Activated naive CD4-positive, alpha-beta T cell treated with anti-CD3 and anti-CD28 coated beads, Interleukin-2, amount 50 U/mL, for 72 hours (primary cell): ENCODE data around the gene PTPRM. TPM values are rescaled to one million over a fixed set of nuclear protein-coding genes. Genes with fewer than 3 reads are reported as not detected.

ENCODE experiments used
- ATAC-seq, 2 donors: fragments of 150-1000 bp; cut with Tn5 transposase; 2 replicates each; pipeline ENCODE4 v1.10.0; 2021; ENCODE audit warnings: mild to moderate bottlenecking in 2 of 2, moderate library complexity in 2 of 2
- DNase-seq, 2 donors: peaks; one replicate each; pipeline ENCODE4 v3.0.0; 2021 to 2022; ENCODE audit warnings: low spot score in 2 of 2
- H3K27ac Mint-ChIP-seq, 2 donors: one replicate each; pipeline ENCODE4 v1.8.0; 2022; ENCODE audit warnings: mild to moderate bottlenecking in 2 of 2, mixed read lengths in 2 of 2
- H3K36me3 Mint-ChIP-seq, 2 donors: one replicate each; pipeline ENCODE4 v1.8.0; 2022; ENCODE audit warnings: mixed read lengths in 2 of 2
- H3K9me3 Mint-ChIP-seq, 2 donors: one replicate each; pipeline ENCODE4 v1.8.0; 2022; ENCODE audit warnings: mixed read lengths in 2 of 2
- total RNA-seq, 2 donors: library from RNA; stranded (reverse); gene quantifications; one replicate each; pipeline ENCODE4 v1.2.3, GENCODE V29; 2022

PTPRM gene
- total RNA-seq, 2 donors from 2014 or later = 1.7 to 2.8 TPM

DNA sequence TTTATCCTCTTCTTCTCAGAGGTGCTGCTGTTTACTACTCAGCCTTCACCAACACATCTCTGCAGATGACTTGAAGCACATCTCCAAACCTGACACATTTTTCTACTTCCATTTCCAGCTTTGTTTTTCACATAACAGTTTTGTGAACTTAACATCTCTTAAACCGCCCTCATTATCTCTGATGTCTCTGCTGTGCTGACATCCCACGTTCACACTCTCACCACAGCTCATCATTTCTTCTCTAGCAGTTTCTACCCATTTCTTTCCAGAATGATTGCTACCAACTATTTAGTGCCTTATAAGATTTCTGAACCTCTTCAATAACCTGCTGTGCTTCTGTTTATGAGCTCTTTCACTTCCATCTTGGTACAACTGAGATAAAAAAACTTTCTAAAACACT, 238.0 kb downstream of the PTPRM start:
- H3K27ac Mint-ChIP-seq = no peak overlapping the region

DNA sequence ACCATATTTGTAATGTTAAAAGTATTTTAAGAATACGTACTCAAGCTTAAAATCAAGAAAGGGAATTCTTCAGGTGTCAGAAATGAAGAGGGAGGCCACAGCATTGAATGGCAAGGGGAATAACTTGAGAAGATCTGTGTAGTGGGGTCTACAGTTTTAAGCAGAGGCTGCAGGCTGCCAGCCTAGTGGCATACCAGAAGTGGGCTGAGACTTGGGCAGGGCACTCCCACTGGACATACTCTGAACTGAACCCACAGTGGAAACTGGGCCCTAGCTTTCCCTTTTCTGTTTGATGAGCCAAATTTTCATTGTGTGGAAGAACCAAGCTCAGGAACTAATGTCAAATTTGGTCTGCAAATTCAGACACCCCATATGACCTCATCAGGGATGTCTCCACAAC, 238.8 kb downstream of the PTPRM start:
- H3K36me3 Mint-ChIP-seq = peaks cover 0 to 4% of the 10 kb centered on the region in 2 donors
- peaks cover 0 to 9% of the 10 kb centered on the region in 2 donors for H3K9me3 Mint-ChIP-seq
- no peak for ATAC-seq
- DNase-seq = no peak
- no peak overlapping the region for H3K27ac Mint-ChIP-seq

More for the DNA sequence above, 238.0 kb downstream of the PTPRM start:
- Mint-ChIP-seq H3K36me3 (peaks cover 0 to 4% of the 10 kb centered on the region in 2 donors), H3K9me3 (peaks cover 0 to 9% of the 10 kb centered on the region in 2 donors)
- ATAC-seq = no peak
- no peak for DNase-seq

DNA sequence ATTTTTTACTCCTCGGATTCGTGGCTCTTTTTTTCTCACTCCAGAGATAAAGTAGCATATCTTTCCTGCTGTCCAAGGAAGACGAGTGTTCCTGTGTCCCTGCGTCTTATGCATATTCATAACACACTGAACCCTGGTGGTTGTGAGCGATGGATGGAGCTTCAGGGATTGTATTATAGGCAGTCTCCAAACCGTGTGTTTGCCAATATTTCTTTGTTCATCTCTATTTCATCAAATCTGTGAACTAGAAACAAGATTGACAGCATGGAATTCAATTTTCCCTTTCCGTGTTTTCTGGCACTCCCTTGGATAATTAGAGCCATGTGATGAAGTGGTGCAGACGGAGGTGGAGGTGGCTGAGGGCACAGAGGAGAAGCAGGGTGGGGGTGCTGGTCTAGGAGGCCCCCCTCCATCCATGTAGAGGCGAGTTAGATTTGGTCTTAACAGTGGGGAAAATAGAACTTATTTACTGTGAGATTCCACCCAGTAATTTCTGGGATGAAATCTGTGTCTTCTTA, 240.9 kb downstream of the PTPRM start:
- ATAC-seq (no peak), DNase-seq (no peak)
- H3K36me3 Mint-ChIP-seq = peaks cover 0 to 4% of the 10 kb centered on the region in 2 donors
- H3K27ac Mint-ChIP-seq = no peak overlapping the region
- H3K9me3 Mint-ChIP-seq = peaks cover 0 to 9% of the 10 kb centered on the region in 2 donors

DNA sequence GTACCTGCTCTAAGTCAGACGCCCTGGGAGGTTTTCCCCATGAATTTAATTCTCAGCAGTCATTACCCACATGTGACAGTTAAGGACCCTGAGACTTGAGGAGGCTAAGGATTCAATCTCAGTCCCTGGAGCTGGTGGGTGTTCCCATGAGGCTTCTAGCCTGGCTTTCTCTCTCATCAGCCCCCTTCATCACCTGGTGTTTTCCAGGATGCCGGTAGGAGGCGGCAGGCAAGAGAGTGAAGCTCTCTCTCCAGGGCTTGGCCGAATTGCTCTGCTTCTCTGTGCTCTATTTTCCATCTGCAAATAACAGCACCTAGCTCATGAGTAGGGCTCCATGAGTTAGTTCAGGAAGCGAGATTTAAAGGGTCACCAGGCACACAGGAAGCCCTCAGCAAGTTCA, 241.9 kb downstream of the PTPRM start:
- peaks cover 4 to 12% of the 10 kb centered on the region in 2 donors for H3K9me3 Mint-ChIP-seq
- no peak for ATAC-seq
- H3K36me3 Mint-ChIP-seq = peaks cover 0 to 6% of the 10 kb centered on the region in 2 donors
- no peak overlapping the region for H3K27ac Mint-ChIP-seq
- no peak for DNase-seq

DNA sequence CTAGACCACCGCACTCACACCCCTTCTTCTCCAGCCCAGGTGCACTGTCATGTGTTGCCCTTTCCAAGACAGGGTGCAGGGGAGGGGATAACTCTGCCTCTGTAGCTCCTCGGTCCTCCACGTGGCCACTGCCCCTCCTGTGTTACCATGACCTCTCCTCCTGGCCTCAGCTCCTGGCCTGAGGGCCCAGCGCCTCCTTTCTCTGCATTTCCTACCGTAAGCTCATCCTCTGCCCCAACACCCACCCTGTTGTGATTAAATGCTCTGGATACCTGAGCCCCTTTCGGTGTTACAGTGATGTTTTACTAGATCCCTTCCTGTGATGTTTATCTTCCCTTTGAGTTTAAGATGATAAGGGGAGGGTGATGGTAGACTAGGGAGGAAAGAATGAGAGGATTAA, 242.3 kb downstream of the PTPRM start:
- peaks cover 6 to 14% of the 10 kb centered on the region in 2 donors for H3K9me3 Mint-ChIP-seq

DNA sequence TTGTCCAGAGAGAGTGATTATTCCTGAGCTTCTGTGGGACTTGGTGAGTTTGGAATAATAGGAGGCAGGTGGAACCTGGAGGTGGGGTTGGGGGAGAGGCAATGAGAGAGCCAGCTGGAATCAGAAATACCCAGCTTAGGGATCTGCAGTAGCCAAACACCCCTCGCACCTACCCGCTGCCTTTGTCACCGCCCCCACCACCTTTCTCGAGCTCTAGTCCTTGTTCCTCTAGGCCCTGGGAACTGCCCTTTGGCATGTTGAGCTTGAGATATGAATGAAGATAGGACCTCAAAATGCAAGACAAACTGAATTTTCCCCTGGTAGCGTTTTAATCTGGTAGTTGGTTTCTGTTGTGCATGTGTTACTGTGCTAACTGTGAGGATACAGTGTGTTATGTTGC, 242.9 kb downstream of the PTPRM start:
- DNase-seq (no peak), ATAC-seq (no peak)
- Mint-ChIP-seq H3K9me3 (peaks cover 12 to 19% of the 10 kb centered on the region in 2 donors), H3K27ac (no peak overlapping the region), H3K36me3 (peaks cover 3 to 10% of the 10 kb centered on the region in 2 donors)

More for the DNA sequence above, 242.3 kb downstream of the PTPRM start:
- Mint-ChIP-seq H3K36me3 (peaks cover 0 to 8% of the 10 kb centered on the region in 2 donors), H3K27ac (no peak overlapping the region)
- DNase-seq = no peak
- ATAC-seq = no peak

- Mint-ChIP-seq H3K36me3 (peaks cover 6 to 14% of the 10 kb centered on the region in 2 donors), H3K27ac (no peak overlapping the region), H3K9me3 (peaks cover 18 to 24% of the 10 kb centered on the region in 2 donors)
- ATAC-seq = no peak
- DNase-seq = no peak
These were observed 245.4 kb downstream of the PTPRM start for GRCh38 chr18:7812431-7813063.

- DNase-seq (no peak), ATAC-seq (no peak)
These were observed 246.0 kb downstream of the PTPRM start for GRCh38 chr18:7813131-7813530.

DNA sequence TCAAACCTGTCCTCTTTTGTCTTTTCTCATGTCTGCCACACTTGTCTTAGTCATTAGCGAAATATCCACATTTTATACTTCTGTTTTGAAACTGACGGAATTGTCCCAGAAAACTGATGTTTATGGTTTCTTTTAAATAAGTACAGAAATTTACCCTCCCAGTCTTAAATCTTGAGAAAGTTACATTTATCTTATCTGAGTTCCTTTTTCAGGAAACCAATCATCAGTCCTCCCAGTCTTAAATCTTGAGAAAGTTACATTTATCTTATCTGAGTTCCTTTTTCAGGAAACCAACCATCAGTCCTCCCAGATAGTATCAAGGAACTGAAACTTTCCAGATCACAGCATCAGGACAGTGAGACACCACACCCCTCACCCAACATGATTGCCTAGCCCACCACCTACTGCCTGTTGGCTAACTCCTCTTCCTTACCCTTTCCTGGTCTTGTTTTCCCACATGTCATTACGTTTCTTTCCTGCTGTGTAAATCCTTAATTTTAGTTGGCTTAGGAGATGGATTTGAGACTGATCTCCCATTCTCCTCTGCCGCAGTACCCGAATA, 247.7 kb downstream of the PTPRM start:
- H3K36me3 Mint-ChIP-seq = peaks cover 6 to 10% of the 10 kb centered on the region in 2 donors
- DNase-seq (no peak), ATAC-seq (no peak)
- peaks cover 14 to 28% of the 10 kb centered on the region in 2 donors for H3K9me3 Mint-ChIP-seq
- no peak overlapping the region for H3K27ac Mint-ChIP-seq

More at GRCh38 chr18:7813131-7813530, 246.0 kb downstream of the PTPRM start:
- no peak overlapping the region for H3K27ac Mint-ChIP-seq
- peaks cover 6 to 14% of the 10 kb centered on the region in 2 donors for H3K36me3 Mint-ChIP-seq
- peaks cover 18 to 24% of the 10 kb centered on the region in 2 donors for H3K9me3 Mint-ChIP-seq

- no peak for ATAC-seq
- H3K27ac Mint-ChIP-seq = no peak overlapping the region
- DNase-seq = no peak
- peaks cover 14 to 28% of the 10 kb centered on the region in 2 donors for H3K9me3 Mint-ChIP-seq
- peaks cover 6 to 10% of the 10 kb centered on the region in 2 donors for H3K36me3 Mint-ChIP-seq
These were observed 248.7 kb downstream of the PTPRM start for GRCh38 chr18:7815787-7816186.

DNA sequence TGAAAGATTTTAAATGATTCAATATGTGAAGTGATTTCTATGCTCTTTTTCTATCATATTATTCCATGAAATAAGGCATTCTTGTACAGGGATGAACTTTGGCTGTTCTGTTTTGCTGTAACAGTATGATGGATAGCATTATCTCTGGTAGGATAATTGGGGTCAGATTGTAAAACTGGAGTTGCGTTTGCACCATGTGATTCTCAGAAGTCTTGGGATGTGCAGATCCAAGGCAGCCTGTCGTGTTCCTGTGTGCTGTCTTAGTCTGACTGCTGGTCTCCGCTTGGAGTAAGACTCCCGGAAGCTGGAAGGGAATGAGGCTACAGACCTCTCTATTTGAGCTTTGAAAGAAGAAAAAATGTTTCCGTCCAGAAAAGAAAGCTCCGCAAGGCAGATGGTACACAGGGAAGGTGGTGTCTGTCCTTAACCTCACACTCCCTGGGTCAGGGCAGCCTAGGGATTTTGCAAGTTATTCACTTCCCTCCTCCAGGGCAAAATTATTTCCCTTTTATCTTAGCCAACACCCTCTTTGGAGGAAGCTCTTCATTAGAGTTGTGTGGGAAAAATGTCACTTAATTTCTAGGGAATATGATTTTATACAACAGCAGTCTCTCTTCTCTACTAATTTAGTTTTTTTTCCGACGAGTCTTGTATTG, 250.6 kb downstream of the PTPRM start:
- Mint-ChIP-seq H3K27ac (no peak overlapping the region), H3K36me3 (peaks cover 6 to 10% of the 10 kb centered on the region in 2 donors), H3K9me3 (peaks cover 14 to 28% of the 10 kb centered on the region in 2 donors)
- no peak for ATAC-seq
- DNase-seq = no peak

GRCh38 chr18:7821784-7822183, 254.7 kb downstream of the PTPRM start:
- DNase-seq (no peak), ATAC-seq (no peak)
- Mint-ChIP-seq H3K9me3 (peaks cover 4 to 10% of the 10 kb centered on the region in 2 donors), H3K36me3 (no peaks in the 10 kb centered on the region), H3K27ac (no peak overlapping the region)

GRCh38 chr18:7822435-7823331, 255.6 kb downstream of the PTPRM start:
- Mint-ChIP-seq H3K27ac (no peak overlapping the region), H3K9me3 (peaks cover 4 to 10% of the 10 kb centered on the region in 2 donors), H3K36me3 (no peaks in the 10 kb centered on the region)
- no peak for DNase-seq
- no peak for ATAC-seq

GRCh38 chr18:7824970-7825369, 257.9 kb downstream of the PTPRM start:
- Mint-ChIP-seq H3K36me3 (no peaks in the 10 kb centered on the region), H3K9me3 (peaks cover 4 to 5% of the 10 kb centered on the region in 2 donors), H3K27ac (no peak overlapping the region)
- ATAC-seq (no peak), DNase-seq (no peak)

- DNase-seq (no peak), ATAC-seq (no peak)
- Mint-ChIP-seq H3K9me3 (peaks cover 6 to 18% of the 10 kb centered on the region in 2 donors), H3K36me3 (no peaks in the 10 kb centered on the region), H3K27ac (no peak overlapping the region)
These were observed 263.4 kb downstream of the PTPRM start for GRCh38 chr18:7830468-7830867.

GRCh38 chr18:7839548-7839947, 272.4 kb downstream of the PTPRM start:
- Mint-ChIP-seq H3K9me3 (peaks cover 12 to 21% of the 10 kb centered on the region in 2 donors), H3K36me3 (peaks cover 0 to 6% of the 10 kb centered on the region in 2 donors), H3K27ac (no peak overlapping the region)
- ATAC-seq (no peak), DNase-seq (no peak)
